AG09309 (cell line): ENCODE results near the gene HPS5.

Experiments used
- DNase-seq: peaks from one replicate; pipeline ENCODE4 v3.0.0-alpha.2; 2010; ENCODE audit warnings: low read depth
- H3K4me3 ChIP-seq: 2 replicates; pipeline ENCODE4 v1.5.1; 2011; ENCODE audit warnings: mild to moderate bottlenecking, low read depth, low read length, moderate library complexity; ENCODE audit not compliant: control insufficient read depth
- CTCF ChIP-seq: IDR thresholded peaks from 2 replicates; pipeline ENCODE4 v1.5.1; 2011; ENCODE audit warnings: mild to moderate bottlenecking, low read depth, low read length, inconsistent platforms; ENCODE audit not compliant: insufficient read depth, control insufficient read depth; ENCODE audit errors: missing control alignments

HPS5 gene

GRCh38 chr11:18236664-18237356 lies 85.1 kb downstream of the HPS5 start, which contains the start of gene SAA4:
Gene SAA4 (minus strand): TSS chr11:18236802. CDS start chr11:18235926, 876 bp downstream.
- no peak for DNase-seq
- no peak for TF ChIP-seq CTCF

GRCh38 chr11:18235394-18236334 lies 86.3 kb downstream of the HPS5 start:
- TF ChIP-seq CTCF: no peak
- H3K4me3 ChIP-seq: no peak overlapping the region
- no peak for DNase-seq

More at GRCh38 chr11:18236664-18237356, 85.1 kb downstream of the HPS5 start, which contains the start of gene SAA4:
- no peak within 1 kb of the TSS for H3K4me3 ChIP-seq

GRCh38 chr11:18233912-18234311 lies 88.0 kb downstream of the HPS5 start:
- H3K4me3 ChIP-seq: no peak overlapping the region
- no peak for TF ChIP-seq CTCF
- no peak for DNase-seq

- no peak overlapping the region for H3K4me3 ChIP-seq
- DNase-seq: no peak
- no peak for TF ChIP-seq CTCF
Measured at GRCh38 chr11:18230859-18231258, 91.1 kb downstream of the HPS5 start.

GRCh38 chr11:18229501-18229900 lies 92.4 kb downstream of the HPS5 start:
- TF ChIP-seq CTCF: no peak
- DNase-seq: no peak
- no peak overlapping the region for H3K4me3 ChIP-seq
